ENCODE measurements around the gene SKAP1.

DNA sequence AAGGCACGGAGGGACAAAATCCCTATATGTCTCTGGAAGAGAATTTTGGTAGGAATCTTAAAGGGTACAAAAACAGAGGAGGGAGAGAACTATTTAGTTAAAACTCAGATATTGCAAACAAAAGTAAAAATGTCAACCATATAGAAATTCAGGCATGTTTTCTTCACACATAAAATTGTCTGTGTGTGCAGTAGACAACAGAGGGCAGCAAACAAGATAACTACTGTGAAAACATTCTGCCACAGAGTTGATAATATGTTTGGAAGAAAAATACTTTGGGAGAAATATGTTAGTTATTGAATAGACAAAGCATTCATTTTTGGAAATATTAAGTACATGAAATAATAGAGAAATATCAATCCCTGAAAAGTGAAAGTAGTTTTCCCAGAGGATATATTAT is 266.2 kb downstream of the SKAP1 start:
- TF ChIP-seq, protein P1, sequence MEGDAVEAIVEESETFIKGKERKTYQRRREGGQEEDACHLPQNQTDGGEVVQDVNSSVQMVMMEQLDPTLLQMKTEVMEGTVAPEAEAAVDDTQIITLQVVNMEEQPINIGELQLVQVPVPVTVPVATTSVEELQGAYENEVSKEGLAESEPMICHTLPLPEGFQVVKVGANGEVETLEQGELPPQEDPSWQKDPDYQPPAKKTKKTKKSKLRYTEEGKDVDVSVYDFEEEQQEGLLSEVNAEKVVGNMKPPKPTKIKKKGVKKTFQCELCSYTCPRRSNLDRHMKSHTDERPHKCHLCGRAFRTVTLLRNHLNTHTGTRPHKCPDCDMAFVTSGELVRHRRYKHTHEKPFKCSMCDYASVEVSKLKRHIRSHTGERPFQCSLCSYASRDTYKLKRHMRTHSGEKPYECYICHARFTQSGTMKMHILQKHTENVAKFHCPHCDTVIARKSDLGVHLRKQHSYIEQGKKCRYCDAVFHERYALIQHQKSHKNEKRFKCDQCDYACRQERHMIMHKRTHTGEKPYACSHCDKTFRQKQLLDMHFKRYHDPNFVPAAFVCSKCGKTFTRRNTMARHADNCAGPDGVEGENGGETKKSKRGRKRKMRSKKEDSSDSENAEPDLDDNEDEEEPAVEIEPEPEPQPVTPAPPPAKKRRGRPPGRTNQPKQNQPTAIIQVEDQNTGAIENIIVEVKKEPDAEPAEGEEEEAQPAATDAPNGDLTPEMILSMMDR (conservative IDR thresholded peaks at IDR 0.05 in 1 of 2, IDR thresholded peaks at IDR 0.05 in 1 of 2; ENCODE audit: low read depth in 1 of 2, low read length in 2 of 2): no peak
- TF ChIP-seq EZH2 (IDR thresholded peaks at IDR 0.05; ENCODE audit: low read length, missing control alignments): no peak
